HepG2 (cell line): Measurements from ENCODE around the gene TMEM63C. TPM values are rescaled to one million over a fixed set of nuclear protein-coding genes. Genes with fewer than 3 reads are reported as not detected.

ENCODE experiments used
- ARID5B ChIP-seq: IDR thresholded peaks from 2 replicates; pipeline ENCODE4 v1.4.0; 2020; ENCODE audit warnings: mild to moderate bottlenecking, missing genetic modification reagents
- BCL6 ChIP-seq: IDR thresholded peaks from 2 replicates; pipeline ENCODE4 v1.6.1; 2016; ENCODE audit warnings: missing genetic modification reagents, missing compliant biosample characterization
- CEBPB ChIP-seq: IDR thresholded peaks from 2 replicates; pipeline ENCODE4 v1.6.1; 2011; ENCODE audit warnings: low read depth, low read length, improper control_type of control experiment, borderline replicate concordance
- CREB1 ChIP-seq, 2 experiments: fragments of 450-650 bp in 1 of 2; IDR thresholded peaks; 2 replicates each; pipeline ENCODE4 v1.6.1; 2016 to 2017; ENCODE audit warnings: control low read depth in 1 of 2, mild to moderate bottlenecking in 1 of 2, missing compliant biosample characterization in 1 of 2, missing genetic modification characterization in 1 of 2
- EP300 ChIP-seq, 3 experiments: sonication (generic) in 1 of 3; formaldehyde crosslinking in 1 of 3; IDR thresholded peaks; 2 replicates each; pipeline versions ENCODE4 v1.5.1 to v1.6.1; 2011 to 2020; ENCODE audit warnings: low read depth in 2 of 3, low read length in 2 of 3, borderline replicate concordance in 1 of 3, improper control_type of control experiment in 1 of 3, mild to moderate bottlenecking in 1 of 3, missing genetic modification reagents in 1 of 3, moderate library complexity in 1 of 3
- FOXK1 ChIP-seq: sonication (generic); formaldehyde crosslinking; IDR thresholded peaks from 2 replicates; pipeline ENCODE4 v1.4.0; 2020; ENCODE audit warnings: low read depth, missing genetic modification reagents, borderline replicate concordance
- FOXM1 ChIP-seq: sonication (generic); formaldehyde crosslinking; IDR thresholded peaks from 2 replicates; pipeline ENCODE4 v1.5.0; 2020; ENCODE audit warnings: missing genetic modification reagents
- HMG20A ChIP-seq: IDR thresholded peaks from 2 replicates; pipeline ENCODE4 v1.6.1; 2016; ENCODE audit warnings: borderline replicate concordance
- JUN ChIP-seq: sonication (generic); formaldehyde crosslinking; IDR thresholded peaks from 2 replicates; pipeline ENCODE4 v1.4.0; 2020; ENCODE audit warnings: mild to moderate bottlenecking, missing genetic modification reagents
- JUNB ChIP-seq: sonication (generic); formaldehyde crosslinking; IDR thresholded peaks from 2 replicates; pipeline ENCODE4 v1.8.0; 2022; ENCODE audit warnings: missing genetic modification reagents, mild to moderate bottlenecking, borderline replicate concordance
- JUND ChIP-seq: sonication (generic); formaldehyde crosslinking; IDR thresholded peaks from 2 replicates; pipeline ENCODE4 v1.8.0; 2022; ENCODE audit warnings: mild to moderate bottlenecking, missing genetic modification reagents
- LCORL ChIP-seq, 2 experiments: fragments of 450-650 bp in 1 of 2; sonication (generic) in 1 of 2; formaldehyde crosslinking in 1 of 2; IDR thresholded peaks; 2 replicates each; pipeline versions ENCODE4 v1.5.0 to v1.6.1; 2017 to 2020; ENCODE audit warnings: antibody characterized with exemption in 1 of 2, missing genetic modification reagents in 1 of 2
- MAFF ChIP-seq: IDR thresholded peaks from 2 replicates; pipeline ENCODE4 v1.6.1; 2011; ENCODE audit warnings: low read depth, low read length, improper control_type of control experiment
- RXRB ChIP-seq: IDR thresholded peaks from 2 replicates; pipeline ENCODE4 v1.6.1; 2016; ENCODE audit warnings: borderline replicate concordance, missing genetic modification reagents, missing compliant biosample characterization
- SIN3A ChIP-seq: IDR thresholded peaks from 2 replicates; pipeline ENCODE4 v1.6.1; 2011; ENCODE audit warnings: low read depth, mild to moderate bottlenecking, control low read depth, low read length, borderline replicate concordance
- SNAI1 ChIP-seq: sonication (generic); formaldehyde crosslinking; IDR thresholded peaks from 2 replicates; pipeline ENCODE4 v1.5.0; 2020; ENCODE audit warnings: mild to moderate bottlenecking, missing genetic modification reagents, borderline replicate concordance
- TFE3 ChIP-seq: IDR thresholded peaks from 2 replicates; pipeline ENCODE4 v1.6.1; 2016
- ZNF33B ChIP-seq: sonication (generic); formaldehyde crosslinking; IDR thresholded peaks from 2 replicates; pipeline ENCODE4 v1.5.1; 2020; ENCODE audit warnings: mild to moderate bottlenecking, missing genetic modification reagents
- ZNF580 ChIP-seq: IDR thresholded peaks from 2 replicates; pipeline ENCODE4 v1.6.1; 2016; ENCODE audit warnings: low read depth, borderline replicate concordance
- polyA plus RNA-seq, 8 experiments: library from polyadenylated mRNA; depleted of rRNA in 3 of 8; stranded (reverse) in 7 of 8; unstranded in 1 of 8; fragments of >200 nt; fragmentation: Illumina TruSeq in 4 of 8; extraction: Trizol in 4 of 8; gene quantifications; 2 replicates each; pipeline versions ENCODE4 v1.2.1 to v1.2.3, GENCODE V29; 2011 to 2016; ENCODE audit warnings: low read depth in 4 of 8, missing spikeins in 1 of 8, mixed read lengths in 1 of 8; ENCODE audit not compliant: insufficient read depth in 1 of 8
- total RNA-seq, 5 experiments: library from RNA; depleted of rRNA; stranded (reverse); fragments of >200 nt; fragmentation: Illumina TruSeq; extraction: Trizol; gene quantifications; 2 replicates each; pipeline ENCODE4 v1.2.3, GENCODE V29; 2016; ENCODE audit warnings: low read depth in 1 of 5
- TF ChIP-seq, protein P1 (sequence below): IDR thresholded peaks from 2 replicates; pipeline ENCODE4 v1.6.1; 2012; ENCODE audit warnings: low read depth, low read length, improper control_type of control experiment

TMEM63C gene
- total and polyA plus RNA-seq, 2 of the 13 experiments (the other 11 are each of a cell fraction or from before 2014, with no cell fraction given) = 0.17 to 0.27 TPM

- TF ChIP-seq FOXM1 (CRISPR knock-in tag) (no peak), MAFF (0 out of 2 replicates have a peak, but pooled peaks have one; percentile 11), ZNF580 (CRISPR knock-in tag) (0 out of 2 replicates have a peak, but pooled peaks have one; percentile 10), BCL6 (CRISPR knock-in tag) (0 out of 2 replicates have a peak, but pooled peaks have one; percentile 30), LCORL (IDR thresholded peaks at IDR 0.05) (no peak), LCORL (CRISPR knock-in tag; IDR thresholded peaks at IDR 0.05) (0 out of 2 replicates have a peak, but pooled peaks have one; percentile 11), JUNB (CRISPR knock-in tag) (peak; percentile 79), FOXK1 (CRISPR knock-in tag) (peak; percentile 70; the same call in 1 of the 2 replicates), ARID5B (CRISPR knock-in tag) (peak; percentile 82), SIN3A (0 out of 2 replicates have a peak, but pooled peaks have one; percentile 17), CREB1 (IDR thresholded peaks at IDR 0.05) (peak; percentile 57; the same call in 1 of the 2 replicates), CREB1 (CRISPR knock-in tag; IDR thresholded peaks at IDR 0.05) (no peak), SNAI1 (no peak), TFE3 (CRISPR knock-in tag) (peak; percentile 92), RXRB (CRISPR knock-in tag) (0 out of 2 replicates have a peak, but pooled peaks have one; percentile 42), ZNF33B (no peak), CEBPB (peak; percentile 50; the same call in 1 of the 2 replicates), JUND (CRISPR knock-in tag) (peak; percentile 75), JUN (peak; percentile 86; the same call in 1 of the 2 replicates), EP300 (IDR thresholded peaks at IDR 0.05; ENCODE audit: low read depth in 2 of 2, low read length in 2 of 2) (peak in 1 of 2 experiments; percentile 75; a peak in 1 of 4 replicates), EP300 (CRISPR knock-in tag; IDR thresholded peaks at IDR 0.05; ENCODE audit: borderline replicate concordance) (no peak), HMG20A (peak; percentile 45; the same call in 1 of the 2 replicates)
- TF ChIP-seq, protein P1, sequence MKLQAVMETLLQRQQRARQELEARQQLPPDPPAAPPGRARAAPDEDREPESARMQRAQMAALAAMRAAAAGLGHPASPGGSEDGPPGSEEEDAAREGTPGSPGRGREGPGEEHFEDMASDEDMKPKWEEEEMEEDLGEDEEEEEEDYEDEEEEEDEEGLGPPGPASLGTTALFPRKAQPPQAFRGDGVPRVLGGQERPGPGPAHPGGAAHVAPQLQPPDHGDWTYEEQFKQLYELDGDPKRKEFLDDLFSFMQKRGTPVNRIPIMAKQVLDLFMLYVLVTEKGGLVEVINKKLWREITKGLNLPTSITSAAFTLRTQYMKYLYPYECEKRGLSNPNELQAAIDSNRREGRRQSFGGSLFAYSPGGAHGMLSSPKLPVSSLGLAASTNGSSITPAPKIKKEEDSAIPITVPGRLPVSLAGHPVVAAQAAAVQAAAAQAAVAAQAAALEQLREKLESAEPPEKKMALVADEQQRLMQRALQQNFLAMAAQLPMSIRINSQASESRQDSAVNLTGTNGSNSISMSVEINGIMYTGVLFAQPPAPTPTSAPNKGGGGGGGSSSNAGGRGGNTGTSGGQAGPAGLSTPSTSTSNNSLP = peak; percentile 11; the same call in 1 of the 2 replicates
Measured at GRCh38 chr14:77303417-77304156, 122.0 kb downstream of the TMEM63C start (continued).
